ENCODE measurements around the gene SIX3.

The SIX3 gene

GRCh38 chr2:44952806-44953498 is 11.4 kb downstream of the SIX3 start:
- no peaks in the 10 kb centered on the region for H3K36me3 Mint-ChIP-seq (ENCODE audit: low read depth)
- H3K4me1 Mint-ChIP-seq (ENCODE audit: low read depth): peaks cover 15% of the 10 kb centered on the region
- no peak overlapping the region for H3K4me3 Mint-ChIP-seq
- no peaks in the 10 kb centered on the region for H3K9me3 Mint-ChIP-seq
- peaks cover 94% of the 10 kb centered on the region for H3K27me3 Mint-ChIP-seq
- H3K27ac Mint-ChIP-seq: no peak overlapping the region
- intact Hi-C loops (cut with micrococcal nuclease): loop anchor here (10.0 kb wide), 1 partner anchor 908 kb away; no protein-coding TSS in a partner anchor

- H3K27ac Mint-ChIP-seq: no peak overlapping the region
- no peak overlapping the region for H3K4me3 Mint-ChIP-seq
- H3K9me3 Mint-ChIP-seq: no peaks in the 10 kb centered on the region
- intact Hi-C loops (cut with micrococcal nuclease): loop anchor here (10.0 kb wide), 1 partner anchor 909 kb away; no protein-coding TSS in a partner anchor
- no peaks in the 10 kb centered on the region for H3K36me3 Mint-ChIP-seq (ENCODE audit: low read depth)
- peaks cover 15% of the 10 kb centered on the region for H3K4me1 Mint-ChIP-seq (ENCODE audit: low read depth)
- peaks cover 92% of the 10 kb centered on the region for H3K27me3 Mint-ChIP-seq
These were observed 12.0 kb downstream of the SIX3 start for GRCh38 chr2:44953499-44953883.

- intact Hi-C loops (cut with micrococcal nuclease): loop anchor here (10.0 kb wide), 1 partner anchor 910 kb away; no protein-coding TSS in a partner anchor
- H3K4me1 Mint-ChIP-seq (ENCODE audit: low read depth): peaks cover 15% of the 10 kb centered on the region
- H3K36me3 Mint-ChIP-seq (ENCODE audit: low read depth): no peaks in the 10 kb centered on the region
- H3K4me3 Mint-ChIP-seq: no peak overlapping the region
- H3K27me3 Mint-ChIP-seq: peaks cover 85% of the 10 kb centered on the region
- no peak overlapping the region for H3K27ac Mint-ChIP-seq
- no peaks in the 10 kb centered on the region for H3K9me3 Mint-ChIP-seq
These were observed 13.0 kb downstream of the SIX3 start for GRCh38 chr2:44954447-44954888.

- intact Hi-C loops (cut with micrococcal nuclease): loop anchor here (1.0 to 10.0 kb wide), 5 partner anchors 398 to 910 kb away; no protein-coding TSS in a partner anchor
- no peak overlapping the region for H3K4me3 Mint-ChIP-seq
- H3K9me3 Mint-ChIP-seq: no peaks in the 10 kb centered on the region
- H3K27me3 Mint-ChIP-seq: peaks cover 84% of the 10 kb centered on the region
- H3K27ac Mint-ChIP-seq: no peak overlapping the region
- peaks cover 15% of the 10 kb centered on the region for H3K4me1 Mint-ChIP-seq (ENCODE audit: low read depth)
- H3K36me3 Mint-ChIP-seq (ENCODE audit: low read depth): no peaks in the 10 kb centered on the region
These were observed 13.5 kb downstream of the SIX3 start for GRCh38 chr2:44954889-44955592.

- H3K27ac Mint-ChIP-seq: no peak overlapping the region
- intact Hi-C loops (cut with micrococcal nuclease): loop anchor here (1.0 to 10.0 kb wide), 5 partner anchors 398 to 911 kb away; no protein-coding TSS in a partner anchor
- peaks cover 15% of the 10 kb centered on the region for H3K4me1 Mint-ChIP-seq (ENCODE audit: low read depth)
- H3K27me3 Mint-ChIP-seq: peaks cover 78% of the 10 kb centered on the region
- H3K36me3 Mint-ChIP-seq (ENCODE audit: low read depth): no peaks in the 10 kb centered on the region
- no peak overlapping the region for H3K4me3 Mint-ChIP-seq
- no peaks in the 10 kb centered on the region for H3K9me3 Mint-ChIP-seq
These were observed 14.3 kb downstream of the SIX3 start for GRCh38 chr2:44955593-44956392.

- no peaks in the 10 kb centered on the region for H3K36me3 Mint-ChIP-seq (ENCODE audit: low read depth)
- no peak overlapping the region for H3K27ac Mint-ChIP-seq
- H3K4me3 Mint-ChIP-seq: no peak overlapping the region
- peaks cover 15% of the 10 kb centered on the region for H3K4me1 Mint-ChIP-seq (ENCODE audit: low read depth)
- peaks cover 75% of the 10 kb centered on the region for H3K27me3 Mint-ChIP-seq
- intact Hi-C loops (cut with micrococcal nuclease): loop anchor here (5.0 to 10.0 kb wide), 3 partner anchors 400 to 912 kb away; no protein-coding TSS in a partner anchor
- no peaks in the 10 kb centered on the region for H3K9me3 Mint-ChIP-seq
These were observed 15.3 kb downstream of the SIX3 start for GRCh38 chr2:44956843-44957242.

GRCh38 chr2:44957656-44958327 is 16.3 kb downstream of the SIX3 start:
- H3K36me3 Mint-ChIP-seq (ENCODE audit: low read depth): no peaks in the 10 kb centered on the region
- H3K4me1 Mint-ChIP-seq (ENCODE audit: low read depth): peaks cover 9% of the 10 kb centered on the region
- intact Hi-C loops (cut with micrococcal nuclease): loop anchor here (5.0 to 10.0 kb wide), 3 partner anchors 400 to 913 kb away; no protein-coding TSS in a partner anchor
- H3K9me3 Mint-ChIP-seq: no peaks in the 10 kb centered on the region
- H3K27ac Mint-ChIP-seq: no peak overlapping the region
- H3K4me3 Mint-ChIP-seq: no peak overlapping the region
- H3K27me3 Mint-ChIP-seq: peaks cover 73% of the 10 kb centered on the region

- H3K27ac Mint-ChIP-seq: no peak overlapping the region
- H3K27me3 Mint-ChIP-seq: peaks cover 65% of the 10 kb centered on the region
- H3K36me3 Mint-ChIP-seq (ENCODE audit: low read depth): no peaks in the 10 kb centered on the region
- H3K4me3 Mint-ChIP-seq: no peak overlapping the region
- intact Hi-C loops (cut with micrococcal nuclease): loop anchor here (5.0 to 10.0 kb wide), 3 partner anchors 403 to 915 kb away; no protein-coding TSS in a partner anchor
- H3K9me3 Mint-ChIP-seq: no peaks in the 10 kb centered on the region
- H3K4me1 Mint-ChIP-seq (ENCODE audit: low read depth): peaks cover 15% of the 10 kb centered on the region
These were observed 18.4 kb downstream of the SIX3 start for GRCh38 chr2:44959855-44960254.

- H3K4me3 Mint-ChIP-seq: no peak overlapping the region
- peaks cover 15% of the 10 kb centered on the region for H3K4me1 Mint-ChIP-seq (ENCODE audit: low read depth)
- intact Hi-C loops (cut with micrococcal nuclease): no loop called here
- no peak overlapping the region for H3K27ac Mint-ChIP-seq
- no peaks in the 10 kb centered on the region for H3K36me3 Mint-ChIP-seq (ENCODE audit: low read depth)
- H3K9me3 Mint-ChIP-seq: no peaks in the 10 kb centered on the region
- H3K27me3 Mint-ChIP-seq: peaks cover 54% of the 10 kb centered on the region
These were observed 19.4 kb downstream of the SIX3 start for GRCh38 chr2:44960871-44961270.

- Mint-ChIP-seq H3K27me3 (peaks cover 47% of the 10 kb centered on the region), H3K9me3 (no peaks in the 10 kb centered on the region), H3K36me3 (ENCODE audit: low read depth) (no peaks in the 10 kb centered on the region), H3K27ac (no peak overlapping the region), H3K4me3 (no peak overlapping the region), H3K4me1 (ENCODE audit: low read depth) (peaks cover 19% of the 10 kb centered on the region)
- intact Hi-C loops (cut with micrococcal nuclease): no loop called here
These were observed 20.7 kb downstream of the SIX3 start for GRCh38 chr2:44962176-44962695.

- intact Hi-C loops (cut with micrococcal nuclease): no loop called here
- peaks cover 40% of the 10 kb centered on the region for H3K27me3 Mint-ChIP-seq
- no peaks in the 10 kb centered on the region for H3K36me3 Mint-ChIP-seq (ENCODE audit: low read depth)
- H3K9me3 Mint-ChIP-seq: no peaks in the 10 kb centered on the region
- H3K27ac Mint-ChIP-seq: no peak overlapping the region
- H3K4me3 Mint-ChIP-seq: no peak overlapping the region
- peaks cover 19% of the 10 kb centered on the region for H3K4me1 Mint-ChIP-seq (ENCODE audit: low read depth)
These were observed 23.3 kb downstream of the SIX3 start for GRCh38 chr2:44964752-44965236.

GRCh38 chr2:44965684-44966083 is 24.2 kb downstream of the SIX3 start:
- Mint-ChIP-seq H3K4me3 (no peak overlapping the region), H3K4me1 (ENCODE audit: low read depth) (peaks cover 19% of the 10 kb centered on the region), H3K36me3 (ENCODE audit: low read depth) (no peaks in the 10 kb centered on the region), H3K27ac (no peak overlapping the region), H3K9me3 (no peaks in the 10 kb centered on the region), H3K27me3 (peaks cover 37% of the 10 kb centered on the region)
- intact Hi-C loops (cut with micrococcal nuclease): no loop called here

GRCh38 chr2:44967056-44967455 is 25.6 kb downstream of the SIX3 start:
- Mint-ChIP-seq H3K9me3 (no peaks in the 10 kb centered on the region), H3K36me3 (ENCODE audit: low read depth) (no peaks in the 10 kb centered on the region), H3K4me1 (ENCODE audit: low read depth) (peaks cover 19% of the 10 kb centered on the region), H3K27me3 (peaks cover 35% of the 10 kb centered on the region), H3K27ac (no peak overlapping the region), H3K4me3 (no peak overlapping the region)
- intact Hi-C loops (cut with micrococcal nuclease): no loop called here

All from dendritic cell treated with granulocyte-macrophage colony-stimulating factor and Interleukin-4, amounts not matched to agents 40 ng/mL and 50 ng/mL, for 4 days (primary cell).